Measurements from ENCODE around the gene AJAP1. TPM values are rescaled to one million over a fixed set of nuclear protein-coding genes. Genes with fewer than 3 reads are reported as not detected.

The AJAP1 gene
- total RNA-seq, 4 donors from 2014 or later: 0.12 to 0.81 (median 0.32) TPM

GRCh38 chr1:4743978-4744750, 89.8 kb downstream of the AJAP1 start:
- H3K4me3 ChIP-seq: no peak overlapping the region
- no peak overlapping the region for H3K27ac ChIP-seq
- ATAC-seq: no peak
- peaks cover 34% of the 10 kb centered on the region for H3K27me3 ChIP-seq
- no peaks in the 10 kb centered on the region for H3K4me1 ChIP-seq
- TF ChIP-seq CTCF (IDR thresholded peaks at IDR 0.05): no peak
- TF ChIP-seq POLR2A (IDR thresholded peaks at IDR 0.05): no peak
- no peak for TF ChIP-seq EP300 (IDR thresholded peaks at IDR 0.05)
- H3K36me3 ChIP-seq: no peaks in the 10 kb centered on the region
- 63 to 74% methylated on average over 10 to 13 of the region's 17 CpGs for WGBS, 2 donors (ENCODE audit: low coverage in 1 of 2)
- H3K9me3 ChIP-seq: peaks cover 0 to under 1% (median 0%) of the 10 kb centered on the region in 3 donors

- TF ChIP-seq POLR2AphosphoS5 (IDR thresholded peaks at IDR 0.05) (no peak), POLR2A (IDR thresholded peaks at IDR 0.05) (no peak), CTCF (IDR thresholded peaks at IDR 0.05) (no peak), EP300 (IDR thresholded peaks at IDR 0.05) (no peak)
- Histone ChIP-seq H3K9me3 (no peaks in the 10 kb centered on the region), H3K27ac (no peak overlapping the region), H3K4me1 (no peaks in the 10 kb centered on the region), H3K36me3 (no peaks in the 10 kb centered on the region), H3K4me3 (no peak overlapping the region), H3K27me3 (peaks cover 21% of the 10 kb centered on the region)
- ATAC-seq: no peak
- 52 to 55% methylated on average over 4 to 7 of the region's 7 CpGs for WGBS, 2 donors (ENCODE audit: low coverage in 1 of 2)
These were observed 91.2 kb downstream of the AJAP1 start for GRCh38 chr1:4745560-4745959.

- Histone ChIP-seq H3K4me3 (no peak overlapping the region), H3K27ac (no peak overlapping the region), H3K4me1 (no peaks in the 10 kb centered on the region), H3K27me3 (peaks cover 33% of the 10 kb centered on the region), H3K36me3 (no peaks in the 10 kb centered on the region), H3K9me3 (peaks cover 0 to 11% (median 0%) of the 10 kb centered on the region in 3 donors)
- no peak for ATAC-seq
- no CpG with 5 or more reads among the region's 11 CpGs for WGBS, 2 donors (ENCODE audit: low coverage in 1 of 2)
- no peak for TF ChIP-seq POLR2AphosphoS5 (IDR thresholded peaks at IDR 0.05)
- TF ChIP-seq POLR2A (IDR thresholded peaks at IDR 0.05): no peak
- no peak for TF ChIP-seq EP300 (IDR thresholded peaks at IDR 0.05)
- TF ChIP-seq CTCF (IDR thresholded peaks at IDR 0.05): no peak
These were observed 95.0 kb downstream of the AJAP1 start for GRCh38 chr1:4749406-4749805.

- H3K27ac ChIP-seq: no peak overlapping the region
These were observed 95.8 kb downstream of the AJAP1 start for GRCh38 chr1:4750177-4750576.

More at GRCh38 chr1:4750177-4750576, 95.8 kb downstream of the AJAP1 start:
- Histone ChIP-seq H3K27me3 (peaks cover 37% of the 10 kb centered on the region), H3K4me3 (no peak overlapping the region), H3K4me1 (no peaks in the 10 kb centered on the region), H3K36me3 (no peaks in the 10 kb centered on the region), H3K9me3 (peaks cover 0 to 16% (median 0%) of the 10 kb centered on the region in 3 donors)
- WGBS, 2 donors (ENCODE audit: low coverage in 1 of 2): 10 to 47% methylated on average over 2 of the region's 3 CpGs
- no peak for ATAC-seq
- TF ChIP-seq POLR2A (IDR thresholded peaks at IDR 0.05): no peak
- no peak for TF ChIP-seq EP300 (IDR thresholded peaks at IDR 0.05)
- no peak for TF ChIP-seq POLR2AphosphoS5 (IDR thresholded peaks at IDR 0.05)
- TF ChIP-seq CTCF (IDR thresholded peaks at IDR 0.05): no peak
